PC-3 (cell line): ENCODE measurements around the gene MCFD2. TPM values are rescaled to one million over a fixed set of nuclear protein-coding genes. Genes with fewer than 3 reads are reported as not detected.

Experiments
- ATAC-seq: fragments of 200-7000 bp; cut with Tn5 transposase; 2 replicates; pipeline ENCODE4 v1.9.1; 2020; ENCODE audit warnings: mild to moderate bottlenecking, moderate library complexity
- BruUV-seq: library from RNA; stranded (reverse); fragments of 400-500 nt; replicated peaks from 2 replicates; lab custom pipeline; 2021; lab: Mats Ljungman, UMichigan
- CTCF ChIA-PET: fragments of 300-600 bp; sonication (Branson Sonifier 250); formaldehyde crosslinking; loops from one replicate; lab custom pipeline; 2022; ENCODE audit warnings: antibody characterized with exemption; lab: Charles Lee
- POLR2A ChIA-PET: fragments of 300-600 bp; sonication (Branson Sonifier 250); formaldehyde crosslinking; loops from one replicate; lab custom pipeline; 2022; ENCODE audit warnings: antibody characterized with exemption; ENCODE audit not compliant: unreplicated experiment; lab: Charles Lee
- DNase-seq: peaks from one replicate; pipeline ENCODE4 v3.0.0-alpha.2; 2015
- H2AFZ ChIP-seq: fragments of 300-600 bp; sonication (generic); 2 replicates; pipeline ENCODE4 v1.6.0; 2016; ENCODE audit warnings: antibody characterized with exemption, low read length
- H3F3A ChIP-seq: fragments of 300-600 bp; sonication (generic); one replicate; pipeline ENCODE4 v1.6.0; 2017; ENCODE audit warnings: antibody characterized with exemption, low read length, control low read depth, mild to moderate bottlenecking; ENCODE audit not compliant: unreplicated experiment
- H3K27ac ChIP-seq: fragments of 300-600 bp; sonication (generic); 2 replicates; pipeline ENCODE4 v1.5.1; 2016; ENCODE audit warnings: mild to moderate bottlenecking, low read length
- H3K27me3 ChIP-seq: fragments of 300-600 bp; sonication (generic); 2 replicates; pipeline ENCODE4 v1.6.1; 2016; ENCODE audit warnings: low read length, mixed read lengths
- H3K36me3 ChIP-seq: fragments of 300-600 bp; sonication (generic); 2 replicates; pipeline ENCODE4 v1.6.1; 2016; ENCODE audit warnings: low read depth, mixed run types, low read length, mixed read lengths
- H3K4me1 ChIP-seq: fragments of 300-600 bp; sonication (generic); 2 replicates; pipeline ENCODE4 v1.5.1; 2016; ENCODE audit warnings: low read length; ENCODE audit not compliant: insufficient read depth
- H3K4me2 ChIP-seq: fragments of 300-600 bp; sonication (generic); 2 replicates; pipeline ENCODE4 v1.6.0; 2016; ENCODE audit warnings: low read length
- H3K4me3 ChIP-seq: fragments of 300-600 bp; sonication (generic); 2 replicates; pipeline ENCODE4 v1.5.1; 2016; ENCODE audit warnings: mild to moderate bottlenecking, low read length, mixed read lengths
- H3K79me2 ChIP-seq: fragments of 300-600 bp; sonication (generic); 2 replicates; pipeline ENCODE4 v1.6.1; 2017; ENCODE audit warnings: low read length, mixed read lengths
- H3K9ac ChIP-seq: fragments of 300-600 bp; sonication (generic); 2 replicates; pipeline ENCODE4 v1.6.0; 2016; ENCODE audit warnings: mild to moderate bottlenecking, low read length
- H3K9me2 ChIP-seq: fragments of 300-600 bp; sonication (generic); replicated peaks from 2 replicates; pipeline ENCODE4 v1.6.1; 2016; ENCODE audit warnings: mixed run types, low read length, mixed read lengths
- H3K9me3 ChIP-seq: fragments of 300-600 bp; sonication (generic); 2 replicates; pipeline ENCODE4 v1.6.1; 2016; ENCODE audit warnings: low read length, mixed read lengths
- H4K20me1 ChIP-seq: fragments of 300-600 bp; sonication (generic); 2 replicates; pipeline ENCODE4 v1.6.1; 2016; ENCODE audit warnings: low read length, mixed read lengths
- CTCF ChIP-seq: fragments of 300-600 bp; sonication (generic); conservative IDR thresholded peaks from 2 replicates; pipeline ENCODE4 v1.5.1; 2017; ENCODE audit warnings: antibody characterized with exemption, low read depth, mild to moderate bottlenecking, low read length
- EZH2 ChIP-seq: fragments of 300-600 bp; sonication (generic); IDR thresholded peaks from one replicate; pipeline ENCODE4 v1.6.1; 2017; ENCODE audit warnings: antibody characterized with exemption, mild to moderate bottlenecking, low read length; ENCODE audit not compliant: unreplicated experiment
- EZH2phosphoT487 ChIP-seq: fragments of 300-600 bp; sonication (generic); IDR thresholded peaks from 2 replicates; pipeline ENCODE4 v1.6.1; 2018; ENCODE audit warnings: mild to moderate bottlenecking, antibody characterized with exemption, low read length, borderline replicate concordance
- intact Hi-C: fragments of 100-400 bp; cut with micrococcal nuclease; formaldehyde crosslinking; loops from 2 replicates; pipeline ENCODE4 v1.9.0; 2023
- total RNA-seq: library from RNA; depleted of rRNA; stranded (reverse); fragments of >200 nt; gene quantifications from 2 replicates; pipeline ENCODE4 v1.2.3, GENCODE V29; 2014

MCFD2 gene
- total RNA-seq, 1 experiment from 2014 or later: 112 TPM

GRCh38 chr2:46915811-46916630 lies 415 bp upstream of the MCFD2 start:
- intact Hi-C loops: loop anchor here (5.0 kb wide), 3 partner anchors 51 to 356 kb away; no protein-coding TSS in a partner anchor
- Histone ChIP-seq H3K9ac (peak overlapping the region; percentile 96), H3K4me2 (peak overlapping the region; percentile 90), H3K27ac (peak overlapping the region; percentile 79), H3K9me2 (no peaks in the 10 kb centered on the region), H3K27me3 (no peaks in the 10 kb centered on the region), H2AFZ (peak overlapping the region; percentile 85), H3K4me3 (peak overlapping the region; percentile 79), H3K36me3 (0 out of 2 replicates have a peak, but pooled peaks cover 4% of the 10 kb centered on the region), H3K9me3 (no peaks in the 10 kb centered on the region), H3F3A (no peaks in the 10 kb centered on the region), H4K20me1 (peaks cover 13% of the 10 kb centered on the region; the same call in 1 of the 2 replicates), H3K4me1 (peaks cover 39% of the 10 kb centered on the region), H3K79me2 (peaks cover 60% of the 10 kb centered on the region)
- CTCF ChIA-PET: no interaction called here
- POLR2A ChIA-PET: no interaction called here
- peak; percentile 92 for DNase-seq
- ATAC-seq: peak; percentile 77
- TF ChIP-seq EZH2 (no peak), EZH2phosphoT487 (no peak), CTCF (no peak)
- TSS peak; percentile 87 for BruUV-seq

GRCh38 chr2:46914578-46915230 lies 902 bp downstream of the MCFD2 start:
- H3K36me3 ChIP-seq: 0 out of 2 replicates have a peak, but pooled peaks cover 4% of the 10 kb centered on the region
- H3K27ac ChIP-seq: peak overlapping the region; percentile 79
- no TSS peak for BruUV-seq
- TF ChIP-seq EZH2phosphoT487 (no peak), EZH2 (no peak), CTCF (no peak)
- H3K4me2 ChIP-seq: peak overlapping the region; percentile 92
- H3K9me3 ChIP-seq: no peaks in the 10 kb centered on the region
- peaks cover 48% of the 10 kb centered on the region for H3K4me1 ChIP-seq
- H2AFZ ChIP-seq: peak overlapping the region; percentile 71
- no peaks in the 10 kb centered on the region for H3K27me3 ChIP-seq
- intact Hi-C loops: loop anchor here (5.0 kb wide), 3 partner anchors 53 to 358 kb away; no protein-coding TSS in a partner anchor
- H3K9me2 ChIP-seq: no peaks in the 10 kb centered on the region
- H3K9ac ChIP-seq: peak overlapping the region; percentile 96
- no peaks in the 10 kb centered on the region for H3F3A ChIP-seq
- DNase-seq: no peak
- peaks cover 67% of the 10 kb centered on the region for H3K79me2 ChIP-seq
- H3K4me3 ChIP-seq: peak overlapping the region; percentile 79
- peaks cover 13% of the 10 kb centered on the region; the same call in 1 of the 2 replicates for H4K20me1 ChIP-seq
- CTCF ChIA-PET: interaction anchor here (0.6 kb wide), 1 partner anchor 127 kb away, joined by 4 read pairs; no protein-coding TSS in a partner anchor
- POLR2A ChIA-PET: interaction anchor here (0.5 to 1.0 kb wide), 2 partner anchors 8 to 361 kb away, joined by 4 to 5 read pairs; no protein-coding TSS in a partner anchor
- no peak for ATAC-seq
